Suprapubic skin (tissue), 4 donors: ENCODE measurements around the gene CYTH3.

Experiments used
- CTCF ChIP-seq, 2 donors: fragments of 200-600 bp in 1 of 2; fragments of 450-650 bp in 1 of 2; sonication (generic) in 1 of 2; IDR thresholded peaks; one replicate each; pipeline ENCODE4 v1.5.1; 2016 to 2019; ENCODE audit warnings: antibody characterized with exemption in 2 of 2, mild to moderate bottlenecking in 1 of 2, moderate library complexity in 1 of 2
- EP300 ChIP-seq: sonication (generic); formaldehyde crosslinking; IDR thresholded peaks from one replicate; pipeline ENCODE4 v1.6.1; 2017; ENCODE audit warnings: antibody characterized with exemption
- POLR2A ChIP-seq, 2 donors: fragments of 450-650 bp; IDR thresholded peaks; one replicate each; pipeline ENCODE4 v1.6.1; 2017; ENCODE audit warnings: antibody characterized with exemption in 2 of 2, mild to moderate bottlenecking in 2 of 2, moderate library complexity in 2 of 2
- POLR2AphosphoS5 ChIP-seq, 3 donors: sonication (generic); formaldehyde crosslinking; IDR thresholded peaks; one replicate each; pipeline ENCODE4 v1.6.1; 2017; ENCODE audit warnings: antibody characterized with exemption in 3 of 3

- TF ChIP-seq CTCF (IDR thresholded peaks at IDR 0.05) = no peak
- TF ChIP-seq POLR2AphosphoS5 (IDR thresholded peaks at IDR 0.05) = no peak
- no peak for TF ChIP-seq EP300
- no peak for TF ChIP-seq POLR2A (IDR thresholded peaks at IDR 0.05)
Measured at GRCh38 chr7:6232116-6232515, 40.3 kb downstream of the CYTH3 start.
